Nephron (organoid): ENCODE measurements around the gene SLAMF6.

Source experiments
- H3K27ac Mint-ChIP-seq, 3 experiments: 2 replicates each; pipeline ENCODE4 v1.8.0; 2020; ENCODE audit warnings: mixed read lengths in 3 of 3, mild to moderate bottlenecking in 2 of 3, moderate library complexity in 1 of 3
- H3K27me3 Mint-ChIP-seq: 2 replicates; pipeline ENCODE4 v1.8.0; 2021; ENCODE audit warnings: low read depth, mild to moderate bottlenecking, moderate library complexity, mixed read lengths
- H3K36me3 Mint-ChIP-seq: 2 replicates; pipeline ENCODE4 v1.8.0; 2020; ENCODE audit warnings: low read depth, mixed read lengths
- H3K4me1 Mint-ChIP-seq: 2 replicates; pipeline ENCODE4 v1.8.0; 2020; ENCODE audit warnings: mixed read lengths
- H3K4me3 Mint-ChIP-seq, 3 experiments: 2 replicates each; pipeline ENCODE4 v1.8.0; 2020; ENCODE audit warnings: mild to moderate bottlenecking in 3 of 3, mixed read lengths in 3 of 3, moderate library complexity in 2 of 3
- H3K9me3 Mint-ChIP-seq: 2 replicates; pipeline ENCODE4 v1.8.0; 2020; ENCODE audit warnings: mixed read lengths
- TF ChIP-seq, protein P1 (sequence below), 3 experiments: fragments of 200-600 bp; sonication (generic); IDR thresholded peaks; one replicate each; pipeline ENCODE4 v1.5.0; 2021; ENCODE audit warnings: antibody characterized with exemption in 3 of 3; ENCODE audit not compliant: unreplicated experiment in 3 of 3

The SLAMF6 gene

DNA sequence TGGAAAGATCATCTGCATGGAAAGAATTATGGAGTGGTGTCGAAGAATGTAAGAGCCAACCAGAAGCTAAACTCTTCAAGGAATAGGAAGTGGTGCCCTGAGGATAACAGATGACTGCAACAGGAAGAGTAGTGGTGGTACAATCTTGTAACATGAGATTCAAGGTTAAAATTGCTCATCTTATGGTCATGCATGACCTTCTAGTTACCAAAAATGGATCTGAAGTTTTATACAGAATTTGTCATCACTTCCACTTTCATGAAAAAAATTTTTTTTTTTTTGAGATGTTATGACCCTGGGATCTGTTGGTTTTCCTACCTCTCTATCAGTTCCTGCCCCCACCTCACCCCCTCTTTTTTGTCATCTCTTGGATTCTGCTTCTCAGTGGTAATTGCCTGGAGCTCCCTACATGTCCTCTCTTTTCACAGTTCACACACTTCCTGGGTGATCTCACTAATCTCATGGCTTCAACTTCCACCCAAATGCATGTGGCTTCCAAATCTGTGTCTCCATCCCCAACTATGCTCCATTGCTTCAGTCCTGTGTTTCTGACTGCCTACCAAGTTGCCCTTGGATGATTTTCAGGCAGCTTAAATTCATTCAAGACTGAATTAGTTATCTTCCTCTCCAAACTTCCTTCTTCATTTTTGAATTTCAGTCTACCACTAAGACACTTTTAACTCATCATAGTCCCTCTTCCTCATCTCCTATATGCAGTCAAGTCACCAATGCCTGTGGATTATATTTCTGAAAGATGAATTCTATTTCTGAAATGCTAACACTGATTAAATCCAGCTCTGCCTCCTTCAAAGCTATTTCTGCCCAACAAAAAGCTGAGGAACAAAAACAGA is 48.4 kb downstream of the SLAMF6 start:
- H3K9me3 Mint-ChIP-seq, result peaks cover 8% of the 10 kb centered on the region
- peaks cover under 1% of the 10 kb centered on the region for H3K27me3 Mint-ChIP-seq
- TF ChIP-seq, protein P1, sequence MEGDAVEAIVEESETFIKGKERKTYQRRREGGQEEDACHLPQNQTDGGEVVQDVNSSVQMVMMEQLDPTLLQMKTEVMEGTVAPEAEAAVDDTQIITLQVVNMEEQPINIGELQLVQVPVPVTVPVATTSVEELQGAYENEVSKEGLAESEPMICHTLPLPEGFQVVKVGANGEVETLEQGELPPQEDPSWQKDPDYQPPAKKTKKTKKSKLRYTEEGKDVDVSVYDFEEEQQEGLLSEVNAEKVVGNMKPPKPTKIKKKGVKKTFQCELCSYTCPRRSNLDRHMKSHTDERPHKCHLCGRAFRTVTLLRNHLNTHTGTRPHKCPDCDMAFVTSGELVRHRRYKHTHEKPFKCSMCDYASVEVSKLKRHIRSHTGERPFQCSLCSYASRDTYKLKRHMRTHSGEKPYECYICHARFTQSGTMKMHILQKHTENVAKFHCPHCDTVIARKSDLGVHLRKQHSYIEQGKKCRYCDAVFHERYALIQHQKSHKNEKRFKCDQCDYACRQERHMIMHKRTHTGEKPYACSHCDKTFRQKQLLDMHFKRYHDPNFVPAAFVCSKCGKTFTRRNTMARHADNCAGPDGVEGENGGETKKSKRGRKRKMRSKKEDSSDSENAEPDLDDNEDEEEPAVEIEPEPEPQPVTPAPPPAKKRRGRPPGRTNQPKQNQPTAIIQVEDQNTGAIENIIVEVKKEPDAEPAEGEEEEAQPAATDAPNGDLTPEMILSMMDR (IDR thresholded peaks at IDR 0.05; ENCODE audit: unreplicated experiment in 3 of 3), result no peak
- H3K4me3 Mint-ChIP-seq, result no peak overlapping the region
- H3K36me3 Mint-ChIP-seq, result no peaks in the 10 kb centered on the region
- no peaks in the 10 kb centered on the region for H3K4me1 Mint-ChIP-seq
- H3K27ac Mint-ChIP-seq, result no peak overlapping the region

DNA sequence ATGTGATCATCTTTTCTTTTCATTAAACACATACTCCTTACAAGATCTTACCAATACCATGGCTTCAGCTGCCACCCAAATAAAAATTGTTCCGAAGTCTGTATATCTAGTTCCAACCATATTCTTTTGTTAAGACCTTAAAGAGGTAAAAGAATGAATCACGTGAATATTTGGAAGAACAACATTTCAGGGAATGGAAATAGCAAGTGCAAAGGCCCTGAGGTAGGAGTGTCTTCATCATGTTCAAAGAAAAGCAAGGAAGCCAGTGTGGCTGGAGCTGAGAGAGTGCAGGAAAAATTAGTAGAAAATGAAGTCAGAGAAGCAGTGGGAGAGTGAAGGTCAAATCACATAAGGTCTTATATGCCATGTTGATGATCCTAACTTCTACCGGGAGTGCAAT is 50.9 kb downstream of the SLAMF6 start:
- H3K27ac Mint-ChIP-seq, result no peak overlapping the region
- H3K4me3 Mint-ChIP-seq, result no peak overlapping the region
- H3K4me1 Mint-ChIP-seq, result no peaks in the 10 kb centered on the region
- H3K9me3 Mint-ChIP-seq, result no peaks in the 10 kb centered on the region
- H3K36me3 Mint-ChIP-seq, result no peaks in the 10 kb centered on the region
- TF ChIP-seq, protein P1 (IDR thresholded peaks at IDR 0.05; ENCODE audit: unreplicated experiment in 3 of 3), result no peak
- no peaks in the 10 kb centered on the region for H3K27me3 Mint-ChIP-seq

DNA sequence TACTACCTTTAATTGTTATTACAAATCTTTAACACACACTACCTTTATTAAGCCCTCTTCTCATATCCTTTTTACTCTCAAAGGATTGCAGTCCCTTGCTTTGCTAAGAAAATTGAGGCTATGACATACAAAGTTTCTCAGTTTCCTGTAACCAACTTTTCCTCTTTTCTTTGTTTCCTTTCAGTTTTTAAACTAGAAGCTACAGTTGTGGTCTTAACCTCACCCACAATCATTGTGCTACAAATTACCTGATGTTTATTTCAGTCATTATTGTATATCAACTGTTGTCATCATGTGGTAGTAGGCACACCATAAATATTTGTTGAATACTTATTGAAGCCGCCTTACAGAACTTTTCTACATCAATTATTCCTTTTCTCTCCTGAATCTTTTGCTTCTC is 51.8 kb downstream of the SLAMF6 start:
- Mint-ChIP-seq H3K27ac (no peak overlapping the region), H3K36me3 (no peaks in the 10 kb centered on the region), H3K27me3 (no peaks in the 10 kb centered on the region), H3K4me1 (no peaks in the 10 kb centered on the region), H3K4me3 (no peak overlapping the region), H3K9me3 (no peaks in the 10 kb centered on the region)
- TF ChIP-seq, protein P1 (IDR thresholded peaks at IDR 0.05; ENCODE audit: unreplicated experiment in 3 of 3), result no peak

DNA sequence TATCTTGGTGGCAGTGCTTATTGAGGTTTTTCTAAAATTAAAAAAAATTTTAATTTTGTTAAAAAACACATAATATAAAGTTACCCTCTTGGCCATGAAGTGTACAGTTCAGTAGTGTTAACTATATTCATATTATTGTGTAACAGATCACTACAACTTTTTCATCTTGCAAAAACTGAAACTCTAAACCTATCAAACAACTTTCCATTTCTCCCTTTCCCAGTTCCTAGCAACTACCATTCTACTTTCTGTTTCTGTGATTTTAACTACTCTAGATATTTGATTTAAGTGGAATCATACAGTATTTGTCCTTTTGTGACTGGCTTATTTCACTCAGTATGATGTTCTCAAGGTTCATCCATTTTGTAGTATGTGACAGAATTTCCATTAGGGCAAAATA is 55.5 kb downstream of the SLAMF6 start:
- peaks cover 2% of the 10 kb centered on the region for H3K9me3 Mint-ChIP-seq
- no peaks in the 10 kb centered on the region for H3K4me1 Mint-ChIP-seq
- H3K4me3 Mint-ChIP-seq, result no peak overlapping the region
- H3K36me3 Mint-ChIP-seq, result no peaks in the 10 kb centered on the region
- TF ChIP-seq, protein P1 (IDR thresholded peaks at IDR 0.05; ENCODE audit: unreplicated experiment in 3 of 3), result no peak
- no peak overlapping the region for H3K27ac Mint-ChIP-seq
- H3K27me3 Mint-ChIP-seq, result peaks cover 4% of the 10 kb centered on the region

DNA sequence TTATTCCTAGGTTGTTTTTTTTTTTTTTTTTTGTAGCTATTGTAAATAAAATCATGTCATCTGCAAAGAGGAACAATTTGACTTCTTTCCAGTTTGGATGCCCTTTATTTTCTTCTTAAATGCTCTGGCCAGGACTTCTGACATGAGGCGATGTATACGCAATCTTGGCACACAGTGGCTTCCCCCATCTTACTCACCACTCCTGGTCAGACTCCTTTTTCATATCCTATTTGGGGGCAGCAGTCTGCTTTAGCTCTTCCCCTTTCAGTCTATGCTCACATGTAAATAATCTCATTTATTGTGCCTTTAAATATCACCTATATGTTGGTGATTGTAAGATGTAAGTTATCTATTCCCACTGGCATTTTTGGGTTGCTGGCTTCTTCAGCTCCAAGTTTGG is 56.1 kb downstream of the SLAMF6 start:
- H3K27ac Mint-ChIP-seq, result no peak overlapping the region
- no peaks in the 10 kb centered on the region for H3K4me1 Mint-ChIP-seq
- peaks cover 4% of the 10 kb centered on the region for H3K27me3 Mint-ChIP-seq
- TF ChIP-seq, protein P1 (IDR thresholded peaks at IDR 0.05; ENCODE audit: unreplicated experiment in 3 of 3), result no peak
- no peaks in the 10 kb centered on the region for H3K36me3 Mint-ChIP-seq
- H3K4me3 Mint-ChIP-seq, result no peak overlapping the region
- peaks cover 2% of the 10 kb centered on the region for H3K9me3 Mint-ChIP-seq

DNA sequence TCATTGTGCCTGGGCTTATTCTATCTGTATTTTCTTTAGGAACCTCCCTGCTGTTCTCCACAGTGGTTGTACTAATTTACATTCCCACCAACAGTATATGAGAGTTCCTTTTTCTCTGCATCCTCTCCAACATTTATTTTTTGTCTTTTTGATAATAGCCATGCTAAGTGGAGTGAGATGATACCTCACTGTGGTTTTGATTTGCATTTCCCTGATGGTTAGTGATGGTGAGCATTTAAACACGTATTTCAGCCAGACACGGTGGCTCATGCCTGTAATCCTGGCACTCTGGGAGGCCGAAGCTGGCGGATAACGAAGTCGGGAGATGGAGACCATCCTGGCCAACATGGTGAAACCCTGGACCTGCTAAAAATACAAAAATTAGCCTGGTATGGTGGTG is 57.9 kb downstream of the SLAMF6 start:
- no peaks in the 10 kb centered on the region for H3K36me3 Mint-ChIP-seq
- H3K27ac Mint-ChIP-seq, result no peak overlapping the region
- H3K9me3 Mint-ChIP-seq, result peaks cover 2% of the 10 kb centered on the region
- H3K4me1 Mint-ChIP-seq, result no peaks in the 10 kb centered on the region
- peaks cover 4% of the 10 kb centered on the region for H3K27me3 Mint-ChIP-seq
- no peak overlapping the region for H3K4me3 Mint-ChIP-seq
- TF ChIP-seq, protein P1 (IDR thresholded peaks at IDR 0.05; ENCODE audit: unreplicated experiment in 3 of 3), result no peak
